Duodenal mucosa (tissue), 2 donors: ENCODE results near the gene HHAT.

Source experiments
- H3K27ac ChIP-seq: one replicate; pipeline ENCODE4 v1.7.0; 2013; ENCODE audit warnings: low read depth, low read length
- H3K27me3 ChIP-seq, 2 donors: one replicate each; pipeline ENCODE4 v1.7.0; 2013; ENCODE audit warnings: low read length in 2 of 2, control low read depth in 1 of 2; ENCODE audit not compliant: insufficient read depth in 2 of 2, control insufficient read depth in 1 of 2
- H3K36me3 ChIP-seq, 2 donors: one replicate each; pipeline ENCODE4 v1.7.0; 2013; ENCODE audit warnings: low read length in 2 of 2, control low read depth in 1 of 2; ENCODE audit not compliant: insufficient read depth in 2 of 2, control insufficient read depth in 1 of 2
- H3K4me1 ChIP-seq, 2 donors: one replicate each; pipeline ENCODE4 v1.7.0; 2013; ENCODE audit warnings: low read length in 2 of 2, control low read depth in 1 of 2; ENCODE audit not compliant: insufficient read depth in 2 of 2, control insufficient read depth in 1 of 2
- H3K4me3 ChIP-seq, 2 donors: one replicate each; pipeline ENCODE4 v1.7.0; 2013; ENCODE audit warnings: low read length in 2 of 2, low read depth in 1 of 2
- H3K9ac ChIP-seq, 2 donors: one replicate each; pipeline ENCODE4 v1.7.0; 2013; ENCODE audit warnings: low read length in 2 of 2, low read depth in 1 of 2
- H3K9me3 ChIP-seq, 2 donors: one replicate each; pipeline ENCODE4 v1.7.0; 2013; ENCODE audit warnings: low read length in 2 of 2, control low read depth in 1 of 2; ENCODE audit not compliant: control insufficient read depth in 1 of 2

Gene HHAT

GRCh38 chr1:210313046-210313595 lies 15.6 kb upstream of the HHAT start:
- Histone ChIP-seq H3K4me3 (no peak overlapping the region), H3K27me3 (peaks cover 0 to 5% of the 10 kb centered on the region in 2 donors), H3K36me3 (no peaks in the 10 kb centered on the region), H3K4me1 (peaks cover 0 to 4% of the 10 kb centered on the region in 2 donors), H3K27ac (no peak overlapping the region), H3K9me3 (no peaks in the 10 kb centered on the region), H3K9ac (no peak overlapping the region)

DNA sequence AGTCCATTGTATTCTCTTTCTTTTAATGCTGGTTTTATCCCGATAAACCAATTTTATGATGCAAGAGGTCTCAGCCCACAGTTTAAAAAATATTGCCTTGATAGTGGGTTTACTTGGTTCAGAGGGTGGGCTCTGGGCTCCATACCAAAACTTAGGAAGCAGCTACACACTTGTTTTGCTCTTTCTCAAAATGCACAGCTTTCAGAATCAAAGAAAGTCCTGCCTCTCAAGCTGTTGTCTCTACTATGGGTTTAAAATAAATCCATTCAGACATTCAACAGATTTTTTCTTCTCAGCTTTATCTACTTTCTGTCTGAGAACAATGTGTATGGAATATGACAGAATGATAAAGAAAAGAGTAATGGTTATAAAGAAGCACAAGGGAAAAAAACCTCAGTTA lies 14.8 kb upstream of the HHAT start:
- no peaks in the 10 kb centered on the region for H3K9me3 ChIP-seq
- no peaks in the 10 kb centered on the region for H3K36me3 ChIP-seq
- peaks cover 0 to 5% of the 10 kb centered on the region in 2 donors for H3K27me3 ChIP-seq
- H3K4me1 ChIP-seq, result peaks cover 0 to 4% of the 10 kb centered on the region in 2 donors
- no peak overlapping the region for H3K9ac ChIP-seq
- H3K4me3 ChIP-seq, result no peak overlapping the region
- H3K27ac ChIP-seq, result no peak overlapping the region

DNA sequence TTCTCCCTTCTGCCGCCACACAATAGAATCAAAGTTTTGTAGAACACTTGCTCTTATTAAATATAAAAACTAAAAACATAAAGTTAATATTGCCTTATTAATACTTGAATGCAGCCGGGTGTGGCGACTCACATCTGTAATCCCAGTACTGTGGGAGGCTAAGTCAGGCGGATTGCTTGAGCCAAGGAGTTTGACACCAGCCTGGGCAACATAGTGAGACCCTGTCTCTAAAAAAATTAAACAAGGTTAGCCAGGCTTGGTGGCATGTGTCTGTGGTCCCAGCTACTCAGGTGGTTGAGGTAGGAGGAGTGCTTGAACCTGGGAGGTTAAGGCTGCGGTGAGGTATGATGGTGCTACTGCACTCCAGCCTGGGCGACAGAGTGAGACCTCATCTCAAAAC lies 13.2 kb upstream of the HHAT start:
- H3K9ac ChIP-seq, result no peak overlapping the region
- H3K27ac ChIP-seq, result no peak overlapping the region
- no peaks in the 10 kb centered on the region for H3K9me3 ChIP-seq
- H3K4me1 ChIP-seq, result peaks cover 0 to 4% of the 10 kb centered on the region in 2 donors
- no peaks in the 10 kb centered on the region for H3K36me3 ChIP-seq
- no peak overlapping the region for H3K4me3 ChIP-seq
- peaks cover 0 to under 1% of the 10 kb centered on the region in 2 donors for H3K27me3 ChIP-seq

DNA sequence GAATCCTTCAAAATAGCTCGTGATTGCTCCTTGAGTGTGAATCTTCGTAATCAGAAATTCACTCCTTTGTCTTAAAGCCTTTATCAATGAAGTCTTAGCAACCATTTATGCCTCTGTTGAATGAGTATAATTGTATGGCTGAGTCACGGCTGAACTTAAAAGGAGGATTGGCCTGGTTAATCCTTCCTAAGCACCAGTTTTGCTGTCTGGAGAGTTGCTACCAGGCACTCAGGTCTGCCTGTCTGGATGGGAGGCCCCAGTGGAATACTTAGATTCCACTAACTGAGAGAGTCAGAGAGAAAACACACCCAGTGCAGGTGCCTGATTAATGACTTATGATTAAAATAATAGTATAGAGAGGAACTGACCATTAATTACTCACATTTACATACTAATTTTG lies 7.6 kb upstream of the HHAT start:
- Histone ChIP-seq H3K4me3 (no peak overlapping the region), H3K36me3 (no peaks in the 10 kb centered on the region)

DNA sequence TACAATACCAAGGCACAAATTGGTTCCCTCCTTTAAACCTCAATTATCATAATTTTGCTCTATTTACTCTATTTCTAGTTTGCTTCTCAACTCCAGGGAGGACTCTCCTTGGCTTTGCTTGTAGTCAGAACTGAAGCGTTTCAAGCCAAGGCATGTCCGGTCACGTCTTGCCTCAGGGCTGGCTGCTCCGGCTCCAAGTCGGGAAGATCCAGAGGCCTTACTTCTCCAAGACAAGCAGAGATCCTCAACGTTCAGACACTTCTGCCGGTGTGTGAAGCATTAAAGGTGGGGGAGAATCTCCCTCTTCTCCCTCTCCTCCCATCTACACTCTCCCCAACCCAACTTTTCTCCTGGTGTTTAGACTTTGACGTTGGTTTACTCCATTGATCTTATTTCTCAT lies 7.2 kb upstream of the HHAT start:
- Histone ChIP-seq H3K36me3 (no peaks in the 10 kb centered on the region), H3K27me3 (no peaks in the 10 kb centered on the region), H3K4me1 (no peaks in the 10 kb centered on the region), H3K4me3 (no peak overlapping the region), H3K9me3 (no peaks in the 10 kb centered on the region), H3K9ac (no peak overlapping the region), H3K27ac (no peak overlapping the region)

More for the DNA sequence above, 7.6 kb upstream of the HHAT start:
- Histone ChIP-seq H3K27ac (no peak overlapping the region), H3K9me3 (no peaks in the 10 kb centered on the region), H3K9ac (no peak overlapping the region), H3K27me3 (no peaks in the 10 kb centered on the region), H3K4me1 (no peaks in the 10 kb centered on the region)

DNA sequence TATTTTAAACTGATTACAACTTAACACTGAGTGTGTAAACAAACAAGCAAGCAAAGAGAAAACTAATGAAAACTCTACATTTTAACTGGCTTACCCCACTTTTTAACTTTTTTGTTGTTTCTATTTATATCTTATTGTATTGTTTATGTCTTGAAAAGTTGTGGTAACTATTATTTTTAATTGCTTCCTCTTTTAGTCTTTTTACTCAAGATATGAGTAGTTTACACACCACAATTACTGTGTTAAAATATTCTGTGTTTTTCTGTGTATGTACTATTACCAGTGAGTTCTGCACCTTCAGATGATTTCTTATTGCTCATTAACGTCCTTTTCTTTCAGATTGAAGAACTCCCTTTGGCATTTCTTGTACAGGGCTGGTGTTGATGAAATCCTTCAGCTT lies 4.7 kb upstream of the HHAT start:
- Histone ChIP-seq H3K27me3 (no peaks in the 10 kb centered on the region), H3K9ac (no peak overlapping the region), H3K4me1 (peaks cover 6 to 7% of the 10 kb centered on the region in 2 donors), H3K9me3 (no peaks in the 10 kb centered on the region), H3K27ac (no peak overlapping the region), H3K4me3 (no peak overlapping the region), H3K36me3 (no peaks in the 10 kb centered on the region)

- H3K4me1 ChIP-seq, result peaks cover 6 to 16% of the 10 kb centered on the region in 2 donors
- H3K9me3 ChIP-seq, result no peaks in the 10 kb centered on the region
- H3K27me3 ChIP-seq, result no peaks in the 10 kb centered on the region
- H3K9ac ChIP-seq, result no peak overlapping the region
- H3K27ac ChIP-seq, result no peak overlapping the region
- H3K36me3 ChIP-seq, result no peaks in the 10 kb centered on the region
- H3K4me3 ChIP-seq, result no peak overlapping the region
These were observed 3.6 kb upstream of the HHAT start for GRCh38 chr1:210325026-210325670.

GRCh38 chr1:210328032-210328745 lies 513 bp upstream of the HHAT start:
- peak overlapping the region; percentile 80 for H3K27ac ChIP-seq
- peak overlapping the region; percentile 80 to 85 for H3K9ac ChIP-seq
- peak overlapping the region; percentile 86 to 88 for H3K4me3 ChIP-seq
- H3K4me1 ChIP-seq, result peaks cover 6 to 23% of the 10 kb centered on the region in 2 donors
- no peaks in the 10 kb centered on the region for H3K36me3 ChIP-seq
- no peaks in the 10 kb centered on the region for H3K9me3 ChIP-seq
- H3K27me3 ChIP-seq, result no peaks in the 10 kb centered on the region

DNA sequence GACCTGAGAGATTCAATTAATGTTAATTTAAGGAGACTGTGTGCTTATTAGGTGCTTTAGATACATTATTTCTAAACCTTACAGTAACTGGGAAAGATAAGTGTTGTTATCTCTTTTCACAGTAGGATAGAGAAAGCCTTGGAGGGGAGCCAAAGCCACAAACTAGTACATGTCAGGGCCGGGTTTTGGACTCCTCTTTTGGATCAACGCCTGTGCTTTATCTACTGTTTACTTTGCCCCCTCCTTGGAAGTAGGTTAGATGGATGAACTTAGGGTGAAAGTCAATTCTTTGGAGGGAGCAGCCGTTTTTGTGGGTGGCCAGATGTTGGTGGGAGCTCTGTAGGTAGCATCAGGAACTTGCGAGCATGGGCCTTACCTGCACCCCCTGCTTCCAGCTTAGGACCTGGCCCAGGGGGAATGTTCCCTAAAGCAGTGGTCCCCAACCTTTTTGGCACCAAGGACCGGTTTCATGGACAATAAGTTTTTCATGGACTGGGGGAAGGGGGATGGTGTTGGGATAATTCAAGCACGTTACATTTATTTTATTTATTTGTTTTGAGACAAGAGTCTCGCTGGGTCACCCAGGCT lies 1.7 kb downstream of the HHAT start:
- Histone ChIP-seq H3K27me3 (no peaks in the 10 kb centered on the region), H3K27ac (no peak overlapping the region), H3K4me3 (peak overlapping the region in 1 of 2 donors; percentile 86), H3K4me1 (peaks cover 6 to 23% of the 10 kb centered on the region in 2 donors), H3K9ac (no peak overlapping the region), H3K36me3 (no peaks in the 10 kb centered on the region), H3K9me3 (no peaks in the 10 kb centered on the region)

DNA sequence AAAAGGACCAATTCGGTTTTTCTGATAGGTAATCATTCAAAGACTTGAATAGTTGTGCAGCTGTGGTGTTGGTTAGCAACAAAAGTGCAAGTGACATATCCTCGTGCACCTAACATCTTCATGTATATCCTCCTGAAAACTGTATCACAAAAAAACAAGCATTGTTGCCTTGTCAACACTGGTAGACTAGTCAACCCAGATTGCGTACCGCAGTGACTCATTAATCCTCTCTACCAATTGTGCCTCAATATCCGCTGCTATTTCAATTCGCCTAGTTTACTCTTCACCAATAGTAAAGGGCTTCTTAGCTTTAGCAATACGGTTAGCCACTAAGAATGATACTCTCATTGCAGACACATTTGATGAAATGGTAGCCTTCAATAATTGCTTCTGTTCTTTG lies 3.5 kb downstream of the HHAT start:
- H3K27me3 ChIP-seq, result no peaks in the 10 kb centered on the region

More for the DNA sequence above, 3.5 kb downstream of the HHAT start:
- H3K4me3 ChIP-seq, result no peak overlapping the region
- no peaks in the 10 kb centered on the region for H3K36me3 ChIP-seq
- no peak overlapping the region for H3K27ac ChIP-seq
- no peak overlapping the region for H3K9ac ChIP-seq
- peaks cover 6 to 23% of the 10 kb centered on the region in 2 donors for H3K4me1 ChIP-seq
- no peaks in the 10 kb centered on the region for H3K9me3 ChIP-seq
